NCI-H128 (cell line): Measurements from ENCODE around the gene EFCAB11.

Source experiments
- DNase-seq: peaks from one replicate; lab custom pipeline; 2025; ENCODE audit not compliant: unreplicated experiment; lab: John Stamatoyannopoulos, UW

Gene EFCAB11

GRCh38 chr14:89870316-89870715 lies 84.2 kb downstream of the EFCAB11 start:
- DNase-seq, result no peak

DNA sequence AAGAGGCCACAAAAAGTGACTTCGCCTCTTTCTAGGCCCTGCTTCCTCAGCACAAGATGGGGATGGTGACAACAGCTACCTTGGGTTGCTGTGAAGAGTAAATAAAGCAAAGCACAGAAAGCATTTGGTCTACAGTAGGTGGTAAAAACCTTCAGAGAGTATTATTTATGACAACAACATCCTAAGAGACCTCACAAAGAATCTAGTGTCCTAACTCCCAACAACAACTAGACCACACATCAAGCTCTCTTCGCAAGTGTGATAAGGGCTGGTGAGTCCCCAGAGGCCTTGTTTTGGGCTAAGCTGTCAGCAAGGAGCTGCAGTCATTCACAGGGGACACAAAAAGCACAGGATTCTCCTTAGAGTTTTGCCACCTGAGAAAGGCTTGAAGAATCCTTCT lies 84.9 kb downstream of the EFCAB11 start:
- no peak for DNase-seq

DNA sequence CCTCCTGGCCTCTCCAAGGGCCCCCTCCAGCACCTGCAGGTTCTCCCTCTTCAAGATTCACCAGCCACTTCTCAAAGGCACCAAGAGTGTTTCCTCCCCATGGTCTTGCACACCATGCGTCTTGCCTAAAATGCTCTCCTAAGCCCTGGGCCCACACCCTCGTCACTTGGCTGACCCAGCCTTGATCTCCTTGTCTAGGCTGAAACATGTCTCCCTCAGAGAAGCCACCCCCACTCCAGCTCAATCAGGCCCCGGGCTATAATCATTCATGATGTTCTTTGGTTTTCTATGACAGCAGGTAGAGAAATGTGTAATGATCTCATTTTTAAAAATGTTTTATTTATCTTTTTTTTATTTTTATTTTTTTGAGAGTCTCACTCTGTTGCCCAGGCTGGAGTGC lies 88.1 kb downstream of the EFCAB11 start:
- DNase-seq, result no peak

DNA sequence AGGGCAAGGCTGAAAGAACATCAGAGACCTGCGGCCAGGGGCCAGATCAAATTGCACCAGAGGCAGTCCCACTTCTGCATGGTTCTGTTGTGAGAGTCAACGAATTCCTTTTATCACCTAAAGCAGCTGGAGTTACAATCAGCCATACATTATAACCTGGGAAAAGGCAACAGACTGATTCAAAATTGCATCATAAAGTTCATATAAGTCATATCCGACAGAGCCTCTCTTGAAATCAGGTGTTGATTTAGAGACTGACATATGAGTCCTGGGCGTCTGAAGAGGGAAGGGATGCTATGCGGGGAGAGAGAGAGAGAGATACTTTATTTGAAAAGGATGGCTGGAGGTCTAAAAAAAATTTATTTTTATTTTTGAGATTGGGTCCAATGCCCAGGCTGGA lies 89.4 kb downstream of the EFCAB11 start:
- no peak for DNase-seq

DNA sequence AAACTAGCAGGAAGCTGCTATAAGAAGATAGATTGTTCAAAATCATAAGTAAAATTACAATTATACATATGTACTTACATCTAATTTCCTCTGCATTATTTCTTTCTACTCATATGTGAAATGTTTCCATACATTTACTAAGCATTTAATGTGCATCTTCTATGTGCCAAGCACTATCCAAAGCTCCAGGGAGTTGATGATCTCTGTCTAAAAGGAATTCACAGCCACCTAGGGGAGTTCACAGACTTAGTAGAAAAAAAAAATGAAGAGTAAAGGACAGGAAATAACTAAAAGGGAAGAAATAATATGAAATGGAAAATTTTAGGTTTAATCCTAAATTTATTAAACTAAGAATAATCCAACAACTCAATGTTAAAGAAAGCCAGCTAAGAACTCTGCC lies 91.7 kb downstream of the EFCAB11 start:
- no peak for DNase-seq

DNA sequence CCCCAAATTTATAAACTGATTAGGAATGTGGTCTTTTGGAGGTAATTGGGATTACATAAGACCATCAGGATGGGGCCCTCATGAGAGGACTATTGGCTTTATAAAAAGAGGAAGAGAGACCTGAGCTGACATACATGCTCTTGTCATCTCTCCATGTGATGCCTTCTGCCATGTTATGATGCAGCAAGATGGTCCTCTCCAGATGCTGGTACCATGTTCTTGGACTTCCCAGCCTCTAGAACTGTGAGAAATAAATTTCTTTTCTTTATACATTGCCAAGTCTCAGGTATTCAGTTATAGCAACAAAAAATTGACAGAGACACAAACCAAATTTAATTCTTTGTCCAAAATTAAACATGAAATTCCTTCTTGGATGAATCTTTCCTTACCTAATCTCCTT lies 92.9 kb downstream of the EFCAB11 start:
- no peak for DNase-seq

- no peak for DNase-seq
Measured at GRCh38 chr14:89858089-89858488, 96.4 kb downstream of the EFCAB11 start.

DNA sequence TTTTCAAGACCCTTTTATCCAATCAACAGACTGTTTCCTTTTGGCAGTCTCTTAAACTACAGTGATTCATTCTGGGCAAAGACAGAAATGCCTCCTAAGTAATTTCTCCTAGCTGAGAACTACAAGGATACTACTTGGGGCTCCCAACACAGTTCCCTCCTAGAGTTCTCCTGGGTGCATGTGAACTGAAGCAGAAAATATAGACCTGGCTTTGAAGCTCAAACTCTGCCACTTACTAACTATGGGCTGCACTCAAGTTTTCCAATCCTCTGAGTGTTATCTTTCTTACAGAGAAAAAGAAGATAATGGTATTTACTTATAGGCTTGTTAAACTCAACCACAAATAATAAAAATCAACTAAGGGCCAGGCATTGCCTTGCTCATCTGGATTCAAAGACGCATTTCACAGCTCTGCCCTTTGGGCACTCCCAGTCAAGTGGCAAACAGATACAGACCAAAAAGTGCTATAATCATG lies 97.6 kb downstream of the EFCAB11 start:
- no peak for DNase-seq

- no peak for DNase-seq
Measured at GRCh38 chr14:89855961-89856656, 98.4 kb downstream of the EFCAB11 start.

DNA sequence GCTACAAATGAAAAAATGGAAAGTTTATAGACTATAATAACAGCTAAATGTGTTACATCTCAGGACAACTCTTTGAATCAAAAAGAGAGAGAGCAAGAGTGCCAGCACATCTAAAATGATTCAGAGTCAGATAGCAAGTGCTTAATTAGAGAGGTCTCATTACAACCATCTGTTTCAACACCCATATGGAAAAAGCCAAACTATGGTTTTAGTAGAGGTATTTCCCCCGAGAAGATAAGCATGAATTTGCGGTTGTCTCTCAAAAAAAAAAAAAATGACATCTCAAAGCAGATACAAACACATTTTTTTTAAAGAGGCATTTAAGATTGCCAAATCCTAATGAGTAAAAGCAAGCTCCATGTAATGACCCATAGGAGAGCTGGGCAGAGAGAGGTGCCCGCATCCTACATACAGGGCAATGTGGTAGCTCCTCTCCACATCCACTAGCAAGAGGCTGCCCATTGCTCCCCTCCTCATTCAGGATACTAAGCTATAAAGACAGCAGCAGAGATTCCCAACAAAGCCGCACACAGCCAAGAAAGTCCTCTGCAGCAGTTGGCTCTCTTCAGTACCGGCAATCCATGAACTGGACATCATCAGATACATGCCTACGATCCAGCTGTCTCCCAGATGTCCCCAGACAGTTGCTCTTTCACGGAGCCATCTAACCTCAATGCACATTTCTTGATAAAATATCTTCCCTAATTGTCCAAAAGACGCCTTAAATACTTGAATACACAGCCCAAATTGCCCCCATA lies 100.4 kb downstream of the EFCAB11 start:
- no peak for DNase-seq

DNA sequence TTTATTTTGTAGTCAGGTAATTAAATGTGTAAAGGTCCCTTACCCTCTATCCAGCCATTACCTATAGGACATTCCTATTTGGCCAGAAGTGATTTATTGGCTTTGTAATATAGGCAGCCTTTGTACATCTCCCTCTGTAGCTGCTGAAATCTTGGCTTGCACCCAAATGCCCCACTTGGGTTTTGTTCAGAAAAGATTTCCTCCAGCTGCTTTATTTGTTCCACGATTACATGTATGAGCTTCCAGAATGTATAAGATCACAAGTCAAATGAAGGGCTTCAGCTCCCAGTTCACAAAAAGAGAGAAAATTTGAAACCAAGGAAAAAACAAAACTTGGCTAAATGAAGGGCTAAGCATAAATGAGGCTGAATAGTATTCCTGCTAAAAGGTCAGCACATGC lies 103.4 kb downstream of the EFCAB11 start:
- DNase-seq, result peak; percentile 77

DNA sequence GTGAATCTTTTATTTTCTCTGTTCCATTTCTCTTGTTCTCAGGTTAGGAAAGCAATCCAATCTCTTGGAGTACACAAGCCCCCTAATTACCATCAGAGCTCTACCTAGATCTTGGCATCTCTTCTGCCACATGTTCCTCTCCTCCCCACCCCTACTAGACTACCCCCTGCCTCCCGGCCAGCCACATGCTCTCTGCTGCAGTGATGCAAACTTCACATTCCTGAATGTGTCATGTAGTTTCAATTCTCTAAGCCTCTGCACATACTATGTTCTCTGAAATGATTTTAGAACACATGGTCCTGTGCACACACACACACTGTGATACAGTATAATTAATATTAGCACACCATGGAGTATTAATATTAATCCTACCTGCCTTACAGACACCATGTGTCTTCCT lies 104.6 kb downstream of the EFCAB11 start:
- no peak for DNase-seq

- no peak for DNase-seq
Measured at GRCh38 chr14:89848165-89848564, 106.4 kb downstream of the EFCAB11 start.

GRCh38 chr14:89845346-89845745 lies 109.2 kb downstream of the EFCAB11 start:
- DNase-seq, result no peak

DNA sequence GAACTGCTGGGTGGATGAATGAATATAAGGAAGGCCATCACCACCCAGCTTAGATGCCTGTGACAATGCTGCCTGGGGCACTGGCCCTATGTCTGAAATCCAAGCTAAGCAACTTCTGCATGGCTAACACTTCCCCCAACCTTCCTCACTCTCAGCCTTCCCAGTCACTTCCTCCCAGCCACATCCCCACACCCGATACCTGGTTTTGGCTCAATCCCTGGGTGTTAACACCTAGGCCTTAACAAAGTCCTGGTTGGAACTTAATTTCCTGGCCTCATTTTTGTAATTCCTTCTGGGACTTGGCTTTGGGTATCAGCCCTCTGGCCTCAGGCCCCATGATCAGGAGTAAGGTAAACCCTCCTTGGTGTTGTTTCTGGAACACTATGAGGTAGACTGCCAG lies 110.0 kb downstream of the EFCAB11 start:
- DNase-seq, result no peak

GRCh38 chr14:89842837-89843236 lies 111.7 kb downstream of the EFCAB11 start:
- no peak for DNase-seq

DNA sequence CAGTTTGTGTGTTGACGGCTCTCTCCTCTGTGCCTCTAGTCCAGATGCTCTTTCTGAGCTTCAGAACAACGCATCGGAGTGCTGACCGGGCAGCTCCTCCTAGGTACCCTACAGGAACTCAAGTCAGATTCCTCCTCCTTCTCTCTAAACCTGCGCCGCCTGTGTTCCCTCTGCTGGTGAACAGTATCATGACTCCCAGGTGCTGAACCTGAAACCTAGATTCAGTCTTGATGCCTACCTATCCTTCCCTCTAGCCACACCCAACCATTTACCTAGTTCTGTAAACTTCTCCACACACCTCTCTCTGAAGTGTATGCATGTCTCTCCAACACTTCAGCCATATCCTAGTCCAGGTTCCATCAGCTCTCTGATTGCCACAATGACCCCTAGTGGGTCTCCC lies 112.7 kb downstream of the EFCAB11 start:
- no peak for DNase-seq

DNA sequence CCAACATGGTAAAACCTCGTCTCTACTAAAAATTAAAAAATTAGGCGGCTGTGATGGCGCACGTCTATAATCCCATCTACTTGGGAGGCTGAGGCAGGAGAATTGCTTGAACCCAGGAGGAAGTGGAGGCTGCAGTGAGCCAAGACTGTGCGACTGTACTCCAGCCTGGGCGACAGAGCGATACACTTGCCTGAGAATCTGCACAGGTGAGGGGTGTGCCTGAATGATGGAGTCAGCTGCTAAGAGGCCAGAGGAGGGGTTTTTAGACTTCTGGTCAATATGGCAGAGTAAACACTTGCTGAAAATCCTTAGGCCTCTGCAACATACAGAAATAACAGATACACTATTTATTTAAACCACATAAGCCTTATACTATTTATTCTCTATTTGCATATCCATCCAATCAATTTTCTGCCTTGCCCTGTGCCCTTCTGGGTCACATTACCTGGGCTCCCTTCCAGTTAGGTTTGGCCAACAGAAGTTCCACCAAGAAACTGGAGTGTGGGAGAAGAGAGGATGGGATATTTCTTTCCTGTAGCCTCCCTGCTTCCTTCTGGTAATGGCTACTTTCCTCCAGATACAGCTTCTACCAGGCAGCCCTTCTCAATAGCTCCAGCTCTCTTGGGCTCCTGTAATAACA lies 117.6 kb downstream of the EFCAB11 start:
- DNase-seq, result no peak

DNA sequence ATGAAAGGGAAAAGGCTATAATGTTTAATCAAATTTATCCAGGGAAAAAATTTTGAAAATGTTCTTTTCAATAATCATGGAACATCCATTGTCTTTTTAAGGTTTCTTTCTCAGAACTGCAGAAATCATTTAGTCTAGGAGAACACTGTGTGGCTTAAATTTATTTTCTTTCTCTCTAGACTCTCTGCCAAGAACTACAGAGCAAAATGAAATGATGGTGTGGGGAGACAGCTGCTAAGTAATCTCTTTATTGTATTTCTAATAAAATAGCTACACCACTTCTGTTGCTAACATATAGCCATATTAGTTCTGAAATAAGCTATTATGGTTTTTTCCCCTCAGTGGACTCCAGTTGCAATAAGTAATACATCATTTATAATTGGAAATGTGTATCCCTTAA lies 120.9 kb downstream of the EFCAB11 start:
- no peak for DNase-seq

- no peak for DNase-seq
Measured at GRCh38 chr14:89833120-89833532, 121.4 kb downstream of the EFCAB11 start.

DNA sequence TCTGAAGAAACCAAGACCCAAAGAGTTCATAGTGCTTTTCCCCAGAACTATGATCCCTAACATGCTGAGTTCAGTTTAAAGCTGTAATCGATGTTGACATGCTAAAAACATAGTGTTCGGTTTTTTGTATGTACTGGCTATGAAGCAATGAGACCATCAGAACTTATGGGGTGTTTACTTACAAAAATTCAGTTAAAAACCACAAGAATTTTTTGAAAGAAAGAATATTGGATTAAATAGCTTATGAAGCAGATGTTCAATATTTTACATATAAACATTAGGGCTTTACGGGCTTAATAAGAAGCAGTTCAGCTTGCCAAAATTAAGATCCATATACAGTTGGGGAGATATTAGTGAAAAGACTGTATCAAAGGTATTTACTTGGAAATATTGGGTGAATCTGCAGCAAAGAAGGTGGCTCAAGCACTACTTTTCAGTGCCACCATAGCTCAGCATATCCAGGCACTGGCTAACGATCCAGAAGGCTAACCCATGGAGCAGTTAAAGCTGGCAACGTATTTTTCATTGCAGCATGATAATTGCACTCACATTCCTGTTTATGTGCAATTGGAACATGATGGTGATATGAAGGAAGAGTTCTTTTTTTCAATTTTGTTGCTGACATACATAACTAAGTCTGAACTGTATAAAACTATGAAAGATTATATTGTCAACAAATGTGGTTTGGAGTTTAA lies 125.9 kb downstream of the EFCAB11 start:
- no peak for DNase-seq

DNA sequence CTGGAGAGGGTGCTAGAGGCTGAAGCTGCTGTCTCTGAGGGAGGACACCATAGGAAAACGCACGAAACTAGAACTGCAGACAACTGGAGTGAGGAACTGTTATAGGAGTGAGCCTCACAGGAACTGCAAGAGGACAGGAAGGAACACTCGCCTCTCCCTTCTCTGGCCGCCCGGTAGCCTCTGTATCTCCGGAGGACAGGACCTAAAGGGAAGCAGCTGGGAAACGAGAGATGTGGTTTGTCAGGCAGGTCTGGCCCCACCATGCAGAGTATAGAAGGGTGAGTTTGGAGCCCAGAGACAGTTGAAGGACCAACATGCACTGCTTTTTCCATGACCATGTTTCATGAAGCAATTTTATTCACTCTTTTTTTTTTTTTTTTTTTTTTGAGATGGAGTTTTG lies 127.3 kb downstream of the EFCAB11 start:
- DNase-seq, result no peak
